ENCODE measurements around the gene CLEC9A.

CLEC9A gene

GRCh38 chr12:10027311-10027710 lies 3.2 kb upstream of the CLEC9A start:
- Histone ChIP-seq H3K4ac (ENCODE audit: low read depth, low read length) (no peak overlapping the region), H2BK120ac (ENCODE audit: insufficient read depth, low read length, poor library complexity) (no peak overlapping the region), H2AFZ (ENCODE audit: insufficient read depth, low read length, poor library complexity) (no peak overlapping the region), H3K4me1 (ENCODE audit: control insufficient read depth in 1 of 2, insufficient read depth in 2 of 2, low read length in 2 of 2) (no peaks in the 10 kb centered on the region), H2AK5ac (ENCODE audit: low read length) (no peak overlapping the region), H3K79me1 (ENCODE audit: low read length) (no peaks in the 10 kb centered on the region), H3K4me2 (ENCODE audit: low read length) (no peak overlapping the region), H3K27me3 (ENCODE audit: insufficient read depth, low read length) (no peaks in the 10 kb centered on the region), H4K91ac (ENCODE audit: low read depth, low read length) (no peak overlapping the region), H3K14ac (ENCODE audit: low read length) (no peak overlapping the region), H3K23ac (ENCODE audit: low read length) (no peak overlapping the region), H3K9ac (ENCODE audit: low read length) (no peak overlapping the region), H3K36me3 (ENCODE audit: control insufficient read depth in 1 of 2, insufficient read depth in 2 of 2, low read length in 2 of 2) (peaks cover 0 to 2% of the 10 kb centered on the region in 2 experiments), H3K27ac (ENCODE audit: low read depth, low read length) (no peak overlapping the region), H3K4me3 (ENCODE audit: low read depth, low read length) (no peak overlapping the region), H3K18ac (ENCODE audit: low read length) (no peak overlapping the region), H3K9me3 (ENCODE audit: insufficient read depth, low read depth, low read length) (no peaks in the 10 kb centered on the region), H4K12ac (ENCODE audit: low read depth, low read length) (no peak overlapping the region), H2BK5ac (ENCODE audit: low read depth, low read length, poor library complexity) (no peak overlapping the region), H4K8ac (ENCODE audit: low read depth, low read length) (no peak overlapping the region), H2BK12ac (ENCODE audit: low read length) (no peak overlapping the region), H3K79me2 (ENCODE audit: control insufficient read depth, insufficient read depth, low read length, poor library complexity) (no peaks in the 10 kb centered on the region)
- DNase-seq: no peak
- WGBS (ENCODE audit: extremely low coverage, insufficient coverage, insufficient read length): no CpG with 5 or more reads among the region's 3 CpGs

GRCh38 chr12:10027721-10028120 lies 2.8 kb upstream of the CLEC9A start:
- no peak overlapping the region for H3K4ac ChIP-seq (ENCODE audit: low read depth, low read length)
- H3K27ac ChIP-seq (ENCODE audit: low read depth, low read length): no peak overlapping the region
- H2BK12ac ChIP-seq (ENCODE audit: low read length): no peak overlapping the region
- H4K91ac ChIP-seq (ENCODE audit: low read depth, low read length): no peak overlapping the region
- H2AK5ac ChIP-seq (ENCODE audit: low read length): no peak overlapping the region
- H2BK120ac ChIP-seq (ENCODE audit: insufficient read depth, low read length, poor library complexity): no peak overlapping the region
- no peaks in the 10 kb centered on the region for H3K27me3 ChIP-seq (ENCODE audit: insufficient read depth, low read length)
- H3K4me1 ChIP-seq (ENCODE audit: control insufficient read depth in 1 of 2, insufficient read depth in 2 of 2, low read length in 2 of 2): no peaks in the 10 kb centered on the region
- no peaks in the 10 kb centered on the region for H3K79me1 ChIP-seq (ENCODE audit: low read length)
- no peak overlapping the region for H2AFZ ChIP-seq (ENCODE audit: insufficient read depth, low read length, poor library complexity)
- H3K79me2 ChIP-seq (ENCODE audit: control insufficient read depth, insufficient read depth, low read length, poor library complexity): no peaks in the 10 kb centered on the region
- no CpG with 5 or more reads among the region's 4 CpGs for WGBS (ENCODE audit: extremely low coverage, insufficient coverage, insufficient read length)
- H4K8ac ChIP-seq (ENCODE audit: low read depth, low read length): no peak overlapping the region
- no peak overlapping the region for H3K4me3 ChIP-seq (ENCODE audit: low read depth, low read length)
- no peak overlapping the region for H3K9ac ChIP-seq (ENCODE audit: low read length)
- H4K12ac ChIP-seq (ENCODE audit: low read depth, low read length): no peak overlapping the region
- no peak overlapping the region for H3K14ac ChIP-seq (ENCODE audit: low read length)
- no peak overlapping the region for H3K23ac ChIP-seq (ENCODE audit: low read length)
- peaks cover 0 to 2% of the 10 kb centered on the region in 2 experiments for H3K36me3 ChIP-seq (ENCODE audit: control insufficient read depth in 1 of 2, insufficient read depth in 2 of 2, low read length in 2 of 2)
- peak; percentile 65 to 70 for DNase-seq
- H2BK5ac ChIP-seq (ENCODE audit: low read depth, low read length, poor library complexity): no peak overlapping the region
- no peak overlapping the region for H3K4me2 ChIP-seq (ENCODE audit: low read length)
- no peaks in the 10 kb centered on the region for H3K9me3 ChIP-seq (ENCODE audit: insufficient read depth, low read depth, low read length)
- H3K18ac ChIP-seq (ENCODE audit: low read length): no peak overlapping the region

GRCh38 chr12:10031321-10031720 lies 839 bp downstream of the CLEC9A start:
- Histone ChIP-seq H3K14ac (ENCODE audit: low read length) (no peak overlapping the region), H4K12ac (ENCODE audit: low read depth, low read length) (no peak overlapping the region), H3K9ac (ENCODE audit: low read length) (no peak overlapping the region), H3K27me3 (ENCODE audit: insufficient read depth, low read length) (no peaks in the 10 kb centered on the region), H2AK5ac (ENCODE audit: low read length) (no peak overlapping the region), H3K9me3 (ENCODE audit: insufficient read depth, low read depth, low read length) (no peaks in the 10 kb centered on the region), H3K4me2 (ENCODE audit: low read length) (no peak overlapping the region), H3K18ac (ENCODE audit: low read length) (no peak overlapping the region), H2BK12ac (ENCODE audit: low read length) (no peak overlapping the region), H3K27ac (ENCODE audit: low read depth, low read length) (no peak overlapping the region), H2AFZ (ENCODE audit: insufficient read depth, low read length, poor library complexity) (no peak overlapping the region), H3K23ac (ENCODE audit: low read length) (no peak overlapping the region), H3K4me1 (ENCODE audit: control insufficient read depth in 1 of 2, insufficient read depth in 2 of 2, low read length in 2 of 2) (no peaks in the 10 kb centered on the region), H4K91ac (ENCODE audit: low read depth, low read length) (no peak overlapping the region), H3K36me3 (ENCODE audit: control insufficient read depth in 1 of 2, insufficient read depth in 2 of 2, low read length in 2 of 2) (peaks cover 0 to 2% of the 10 kb centered on the region in 2 experiments), H2BK5ac (ENCODE audit: low read depth, low read length, poor library complexity) (no peak overlapping the region), H3K4ac (ENCODE audit: low read depth, low read length) (no peak overlapping the region), H4K8ac (ENCODE audit: low read depth, low read length) (no peak overlapping the region), H3K79me1 (ENCODE audit: low read length) (no peaks in the 10 kb centered on the region), H2BK120ac (ENCODE audit: insufficient read depth, low read length, poor library complexity) (no peak overlapping the region), H3K4me3 (ENCODE audit: low read depth, low read length) (no peak overlapping the region), H3K79me2 (ENCODE audit: control insufficient read depth, insufficient read depth, low read length, poor library complexity) (no peaks in the 10 kb centered on the region)
- peak; percentile 66 to 84 for DNase-seq
- WGBS (ENCODE audit: extremely low coverage, insufficient coverage, insufficient read length): no CpG with 5 or more reads among the region's 4 CpGs

GRCh38 chr12:10031771-10032175 lies 1.3 kb downstream of the CLEC9A start:
- peaks cover 0 to 2% of the 10 kb centered on the region in 2 experiments for H3K36me3 ChIP-seq (ENCODE audit: control insufficient read depth in 1 of 2, insufficient read depth in 2 of 2, low read length in 2 of 2)
- H3K9me3 ChIP-seq (ENCODE audit: insufficient read depth, low read depth, low read length): no peaks in the 10 kb centered on the region
- H2BK12ac ChIP-seq (ENCODE audit: low read length): no peak overlapping the region
- H3K18ac ChIP-seq (ENCODE audit: low read length): no peak overlapping the region
- no peaks in the 10 kb centered on the region for H3K27me3 ChIP-seq (ENCODE audit: insufficient read depth, low read length)
- H2AK5ac ChIP-seq (ENCODE audit: low read length): no peak overlapping the region
- no peaks in the 10 kb centered on the region for H3K79me2 ChIP-seq (ENCODE audit: control insufficient read depth, insufficient read depth, low read length, poor library complexity)
- H3K4me3 ChIP-seq (ENCODE audit: low read depth, low read length): no peak overlapping the region
- no peak overlapping the region for H3K9ac ChIP-seq (ENCODE audit: low read length)
- H4K91ac ChIP-seq (ENCODE audit: low read depth, low read length): no peak overlapping the region
- H2BK120ac ChIP-seq (ENCODE audit: insufficient read depth, low read length, poor library complexity): no peak overlapping the region
- no CpG with 5 or more reads among the region's 5 CpGs for WGBS (ENCODE audit: extremely low coverage, insufficient coverage, insufficient read length)
- no peak overlapping the region for H3K23ac ChIP-seq (ENCODE audit: low read length)
- H3K4ac ChIP-seq (ENCODE audit: low read depth, low read length): no peak overlapping the region
- no peaks in the 10 kb centered on the region for H3K79me1 ChIP-seq (ENCODE audit: low read length)
- no peak overlapping the region for H2BK5ac ChIP-seq (ENCODE audit: low read depth, low read length, poor library complexity)
- DNase-seq: peak; percentile 93 to 96
- H3K27ac ChIP-seq (ENCODE audit: low read depth, low read length): no peak overlapping the region
- H2AFZ ChIP-seq (ENCODE audit: insufficient read depth, low read length, poor library complexity): no peak overlapping the region
- H3K14ac ChIP-seq (ENCODE audit: low read length): no peak overlapping the region
- no peak overlapping the region for H4K12ac ChIP-seq (ENCODE audit: low read depth, low read length)
- no peak overlapping the region for H3K4me2 ChIP-seq (ENCODE audit: low read length)
- H3K4me1 ChIP-seq (ENCODE audit: control insufficient read depth in 1 of 2, insufficient read depth in 2 of 2, low read length in 2 of 2): no peaks in the 10 kb centered on the region
- H4K8ac ChIP-seq (ENCODE audit: low read depth, low read length): no peak overlapping the region

Measured in trophoblast cell (in vitro differentiated cells and primary cell).